Measurements from ENCODE around the gene C10orf71.

C10orf71 gene

DNA sequence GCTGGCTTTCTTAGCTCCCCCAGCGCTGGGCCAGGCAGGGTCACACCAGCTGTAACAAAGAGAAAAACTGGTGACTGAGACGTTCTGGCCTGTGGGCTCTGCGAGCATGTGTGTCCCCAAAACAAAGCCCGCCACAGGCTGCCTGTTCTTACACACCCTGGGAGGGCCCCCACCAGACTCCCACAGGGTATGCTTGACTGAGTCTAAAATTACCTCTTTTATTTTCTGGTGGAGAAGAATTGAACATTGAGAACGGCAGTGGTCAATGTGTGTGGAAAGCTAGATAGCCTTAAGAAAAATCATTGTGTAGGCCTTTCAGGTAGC, 808 bp downstream of the C10orf71 start:
- TF ChIP-seq TOX (CRISPR knock-in tag; IDR thresholded peaks at IDR 0.05; ENCODE audit: borderline replicate concordance) = no peak
- TF ChIP-seq, protein P1, sequence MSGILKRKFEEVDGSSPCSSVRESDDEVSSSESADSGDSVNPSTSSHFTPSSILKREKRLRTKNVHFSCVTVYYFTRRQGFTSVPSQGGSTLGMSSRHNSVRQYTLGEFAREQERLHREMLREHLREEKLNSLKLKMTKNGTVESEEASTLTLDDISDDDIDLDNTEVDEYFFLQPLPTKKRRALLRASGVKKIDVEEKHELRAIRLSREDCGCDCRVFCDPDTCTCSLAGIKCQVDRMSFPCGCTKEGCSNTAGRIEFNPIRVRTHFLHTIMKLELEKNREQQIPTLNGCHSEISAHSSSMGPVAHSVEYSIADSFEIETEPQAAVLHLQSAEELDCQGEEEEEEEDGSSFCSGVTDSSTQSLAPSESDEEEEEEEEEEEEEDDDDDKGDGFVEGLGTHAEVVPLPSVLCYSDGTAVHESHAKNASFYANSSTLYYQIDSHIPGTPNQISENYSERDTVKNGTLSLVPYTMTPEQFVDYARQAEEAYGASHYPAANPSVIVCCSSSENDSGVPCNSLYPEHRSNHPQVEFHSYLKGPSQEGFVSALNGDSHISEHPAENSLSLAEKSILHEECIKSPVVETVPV (CRISPR knock-in tag; IDR thresholded peaks at IDR 0.05) = no peak
- TF ChIP-seq ZFP30 (CRISPR knock-in tag; IDR thresholded peaks at IDR 0.05) = no peak
- no peak for TF ChIP-seq TCF4 (CRISPR knock-in tag; IDR thresholded peaks at IDR 0.05; ENCODE audit: borderline replicate concordance)
- TF ChIP-seq ARNTL (CRISPR knock-in tag; IDR thresholded peaks at IDR 0.05; ENCODE audit: borderline replicate concordance, low read depth) = no peak
- TF ChIP-seq ZFP3 (CRISPR knock-in tag; IDR thresholded peaks at IDR 0.05) = no peak
- TF ChIP-seq, protein P2, sequence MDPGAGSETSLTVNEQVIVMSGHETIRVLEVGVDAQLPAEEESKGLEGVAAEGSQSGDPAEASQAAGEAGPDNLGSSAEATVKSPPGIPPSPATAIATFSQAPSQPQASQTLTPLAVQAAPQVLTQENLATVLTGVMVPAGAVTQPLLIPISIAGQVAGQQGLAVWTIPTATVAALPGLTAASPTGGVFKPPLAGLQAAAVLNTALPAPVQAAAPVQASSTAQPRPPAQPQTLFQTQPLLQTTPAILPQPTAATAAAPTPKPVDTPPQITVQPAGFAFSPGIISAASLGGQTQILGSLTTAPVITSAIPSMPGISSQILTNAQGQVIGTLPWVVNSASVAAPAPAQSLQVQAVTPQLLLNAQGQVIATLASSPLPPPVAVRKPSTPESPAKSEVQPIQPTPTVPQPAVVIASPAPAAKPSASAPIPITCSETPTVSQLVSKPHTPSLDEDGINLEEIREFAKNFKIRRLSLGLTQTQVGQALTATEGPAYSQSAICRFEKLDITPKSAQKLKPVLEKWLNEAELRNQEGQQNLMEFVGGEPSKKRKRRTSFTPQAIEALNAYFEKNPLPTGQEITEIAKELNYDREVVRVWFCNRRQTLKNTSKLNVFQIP (CRISPR knock-in tag; IDR thresholded peaks at IDR 0.05; ENCODE audit: borderline replicate concordance, low read depth) = no peak
- TF ChIP-seq, protein P3, sequence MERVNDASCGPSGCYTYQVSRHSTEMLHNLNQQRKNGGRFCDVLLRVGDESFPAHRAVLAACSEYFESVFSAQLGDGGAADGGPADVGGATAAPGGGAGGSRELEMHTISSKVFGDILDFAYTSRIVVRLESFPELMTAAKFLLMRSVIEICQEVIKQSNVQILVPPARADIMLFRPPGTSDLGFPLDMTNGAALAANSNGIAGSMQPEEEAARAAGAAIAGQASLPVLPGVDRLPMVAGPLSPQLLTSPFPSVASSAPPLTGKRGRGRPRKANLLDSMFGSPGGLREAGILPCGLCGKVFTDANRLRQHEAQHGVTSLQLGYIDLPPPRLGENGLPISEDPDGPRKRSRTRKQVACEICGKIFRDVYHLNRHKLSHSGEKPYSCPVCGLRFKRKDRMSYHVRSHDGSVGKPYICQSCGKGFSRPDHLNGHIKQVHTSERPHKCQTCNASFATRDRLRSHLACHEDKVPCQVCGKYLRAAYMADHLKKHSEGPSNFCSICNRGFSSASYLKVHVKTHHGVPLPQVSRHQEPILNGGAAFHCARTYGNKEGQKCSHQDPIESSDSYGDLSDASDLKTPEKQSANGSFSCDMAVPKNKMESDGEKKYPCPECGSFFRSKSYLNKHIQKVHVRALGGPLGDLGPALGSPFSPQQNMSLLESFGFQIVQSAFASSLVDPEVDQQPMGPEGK (CRISPR knock-in tag; IDR thresholded peaks at IDR 0.05; ENCODE audit: borderline replicate concordance) = no peak
- TF ChIP-seq, protein P4, sequence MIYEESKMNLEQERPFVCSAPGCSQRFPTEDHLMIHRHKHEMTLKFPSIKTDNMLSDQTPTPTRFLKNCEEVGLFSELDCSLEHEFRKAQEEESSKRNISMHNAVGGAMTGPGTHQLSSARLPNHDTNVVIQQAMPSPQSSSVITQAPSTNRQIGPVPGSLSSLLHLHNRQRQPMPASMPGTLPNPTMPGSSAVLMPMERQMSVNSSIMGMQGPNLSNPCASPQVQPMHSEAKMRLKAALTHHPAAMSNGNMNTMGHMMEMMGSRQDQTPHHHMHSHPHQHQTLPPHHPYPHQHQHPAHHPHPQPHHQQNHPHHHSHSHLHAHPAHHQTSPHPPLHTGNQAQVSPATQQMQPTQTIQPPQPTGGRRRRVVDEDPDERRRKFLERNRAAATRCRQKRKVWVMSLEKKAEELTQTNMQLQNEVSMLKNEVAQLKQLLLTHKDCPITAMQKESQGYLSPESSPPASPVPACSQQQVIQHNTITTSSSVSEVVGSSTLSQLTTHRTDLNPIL (CRISPR knock-in tag; IDR thresholded peaks at IDR 0.05; ENCODE audit: low read depth) = no peak
- TF ChIP-seq PPARA (CRISPR knock-in tag; IDR thresholded peaks at IDR 0.05; ENCODE audit: borderline replicate concordance) = no peak
- TF ChIP-seq BACH2 (CRISPR knock-in tag; IDR thresholded peaks at IDR 0.05; ENCODE audit: borderline replicate concordance) = no peak
- no peak for TF ChIP-seq ZNF8 (CRISPR knock-in tag; IDR thresholded peaks at IDR 0.05)
- no peak for ATAC-seq

DNA sequence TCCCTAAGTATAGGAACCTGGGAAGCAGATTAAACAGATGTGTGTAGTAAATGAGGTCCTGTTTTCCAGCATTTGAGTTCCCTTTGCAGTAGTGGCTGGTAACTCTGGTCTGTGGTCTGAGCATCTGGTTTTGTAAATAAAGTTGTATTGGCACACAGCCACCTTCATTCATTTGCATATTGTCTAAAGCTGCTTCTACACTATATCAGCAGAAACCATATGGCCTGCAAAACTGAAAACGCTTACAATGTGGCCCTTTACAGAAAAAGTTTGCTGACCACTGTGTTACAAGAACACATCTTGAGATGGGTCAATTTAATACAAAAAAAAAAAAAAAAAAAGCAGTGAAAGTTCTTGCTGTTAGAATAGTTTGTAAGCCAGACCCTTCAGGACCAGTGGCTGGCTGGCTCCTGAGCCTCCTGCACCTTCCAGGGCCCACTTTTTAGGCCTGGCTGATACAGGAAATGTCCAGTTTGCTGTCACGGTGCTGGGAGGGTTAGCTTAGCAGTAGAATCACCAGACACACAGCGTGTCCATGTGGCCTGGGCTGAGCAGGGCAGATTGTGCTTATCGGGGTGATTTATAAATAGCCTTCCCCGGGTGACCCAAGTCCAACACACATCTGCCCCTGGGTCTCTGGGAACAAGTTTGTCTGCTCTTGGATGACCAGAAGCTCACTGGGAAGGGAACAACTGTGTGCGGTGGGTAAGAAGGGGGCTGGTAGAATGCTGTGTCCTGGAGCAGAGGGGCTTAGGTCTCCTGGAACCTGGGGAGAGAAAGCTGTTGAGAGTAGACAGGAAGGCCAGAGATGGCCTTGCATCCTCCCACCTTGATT, 1.4 kb downstream of the C10orf71 start:
- peak; percentile 53; the same call in 1 of the 2 replicates for TF ChIP-seq TCF4 (CRISPR knock-in tag; IDR thresholded peaks at IDR 0.05; ENCODE audit: borderline replicate concordance)
- TF ChIP-seq, protein P5, sequence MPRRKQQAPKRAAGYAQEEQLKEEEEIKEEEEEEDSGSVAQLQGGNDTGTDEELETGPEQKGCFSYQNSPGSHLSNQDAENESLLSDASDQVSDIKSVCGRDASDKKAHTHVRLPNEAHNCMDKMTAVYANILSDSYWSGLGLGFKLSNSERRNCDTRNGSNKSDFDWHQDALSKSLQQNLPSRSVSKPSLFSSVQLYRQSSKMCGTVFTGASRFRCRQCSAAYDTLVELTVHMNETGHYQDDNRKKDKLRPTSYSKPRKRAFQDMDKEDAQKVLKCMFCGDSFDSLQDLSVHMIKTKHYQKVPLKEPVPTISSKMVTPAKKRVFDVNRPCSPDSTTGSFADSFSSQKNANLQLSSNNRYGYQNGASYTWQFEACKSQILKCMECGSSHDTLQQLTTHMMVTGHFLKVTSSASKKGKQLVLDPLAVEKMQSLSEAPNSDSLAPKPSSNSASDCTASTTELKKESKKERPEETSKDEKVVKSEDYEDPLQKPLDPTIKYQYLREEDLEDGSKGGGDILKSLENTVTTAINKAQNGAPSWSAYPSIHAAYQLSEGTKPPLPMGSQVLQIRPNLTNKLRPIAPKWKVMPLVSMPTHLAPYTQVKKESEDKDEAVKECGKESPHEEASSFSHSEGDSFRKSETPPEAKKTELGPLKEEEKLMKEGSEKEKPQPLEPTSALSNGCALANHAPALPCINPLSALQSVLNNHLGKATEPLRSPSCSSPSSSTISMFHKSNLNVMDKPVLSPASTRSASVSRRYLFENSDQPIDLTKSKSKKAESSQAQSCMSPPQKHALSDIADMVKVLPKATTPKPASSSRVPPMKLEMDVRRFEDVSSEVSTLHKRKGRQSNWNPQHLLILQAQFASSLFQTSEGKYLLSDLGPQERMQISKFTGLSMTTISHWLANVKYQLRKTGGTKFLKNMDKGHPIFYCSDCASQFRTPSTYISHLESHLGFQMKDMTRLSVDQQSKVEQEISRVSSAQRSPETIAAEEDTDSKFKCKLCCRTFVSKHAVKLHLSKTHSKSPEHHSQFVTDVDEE (CRISPR knock-in tag; IDR thresholded peaks at IDR 0.05) = no peak
- peak; percentile 55; the same call in 1 of the 3 replicates for ATAC-seq

DNA sequence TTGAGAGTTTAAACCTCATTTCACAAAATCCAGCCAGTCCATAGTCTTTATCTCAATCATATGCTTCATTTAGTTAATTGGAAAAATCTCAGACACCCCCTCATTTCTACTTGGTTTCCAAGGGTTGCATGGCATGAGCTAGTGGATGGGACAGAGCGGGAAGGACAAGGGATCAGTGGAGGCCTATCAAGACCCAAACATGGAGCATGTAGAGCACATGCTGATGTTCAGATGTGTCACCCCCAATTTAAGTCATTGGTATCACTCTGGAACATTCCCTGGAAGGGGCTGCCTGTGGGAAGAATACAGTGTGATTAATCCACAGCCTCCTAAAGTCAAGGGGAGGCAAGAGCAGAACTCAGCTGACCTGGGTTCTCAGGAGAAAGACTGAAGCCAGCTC, 2.3 kb downstream of the C10orf71 start:
- no peak for ATAC-seq

More for the DNA sequence above, 2.3 kb downstream of the C10orf71 start:
- TF ChIP-seq ZC3H10 (CRISPR knock-in tag; IDR thresholded peaks at IDR 0.05) (no peak), ARNTL (CRISPR knock-in tag; IDR thresholded peaks at IDR 0.05; ENCODE audit: borderline replicate concordance, low read depth) (no peak), ZNF565 (CRISPR knock-in tag; conservative IDR thresholded peaks at IDR 0.05; ENCODE audit: low read depth) (no peak), GLIS3 (CRISPR knock-in tag; IDR thresholded peaks at IDR 0.05) (no peak), ZNF70 (CRISPR knock-in tag; IDR thresholded peaks at IDR 0.05) (no peak), TOX (CRISPR knock-in tag; IDR thresholded peaks at IDR 0.05; ENCODE audit: borderline replicate concordance) (no peak), ESRRG (CRISPR knock-in tag; IDR thresholded peaks at IDR 0.05) (no peak), ISL1 (CRISPR knock-in tag; IDR thresholded peaks at IDR 0.05) (no peak), RARB (CRISPR knock-in tag; IDR thresholded peaks at IDR 0.05) (no peak)
- TF ChIP-seq, protein P2 (CRISPR knock-in tag; IDR thresholded peaks at IDR 0.05; ENCODE audit: borderline replicate concordance, low read depth) = no peak
- TF ChIP-seq, protein P3 (CRISPR knock-in tag; IDR thresholded peaks at IDR 0.05; ENCODE audit: borderline replicate concordance) = no peak
- TF ChIP-seq, protein P5 (CRISPR knock-in tag; IDR thresholded peaks at IDR 0.05) = no peak

All from SK-N-SH treated with all-trans-retinoic acid at 6 μM for 48 hours (cell line).